ENCODE measurements around the gene SBF2.
A peak's percentile ranks its signal among the peaks of the same experiment; 100 is the strongest.
"Not testable (repeated sequence)": the region's sequence is repeated elsewhere in the genome, so short reads cannot be mapped to it uniquely, and the experiment has no call there.

SBF2 gene

GRCh38 chr11:9943386-9944110 is 350.5 kb downstream of the SBF2 start:
- DNase-seq: peak; percentile 71

GRCh38 chr11:9941991-9942390 is 352.0 kb downstream of the SBF2 start:
- DNase-seq: no peak

GRCh38 chr11:9939150-9939549 is 354.9 kb downstream of the SBF2 start:
- DNase-seq: not testable (repeated sequence)

GRCh38 chr11:9936754-9937153 is 357.3 kb downstream of the SBF2 start:
- no peak for DNase-seq

- not testable (repeated sequence) for DNase-seq
These were observed 361.2 kb downstream of the SBF2 start for GRCh38 chr11:9932843-9933242.

- DNase-seq: not testable (repeated sequence)
These were observed 363.3 kb downstream of the SBF2 start for GRCh38 chr11:9930562-9931331.

- no peak for DNase-seq
These were observed 366.3 kb downstream of the SBF2 start for GRCh38 chr11:9927670-9928069.

- DNase-seq: no peak
These were observed 370.7 kb downstream of the SBF2 start for GRCh38 chr11:9923280-9923679.

- DNase-seq: peak; percentile 27
These were observed 371.2 kb downstream of the SBF2 start for GRCh38 chr11:9922806-9923205.

GRCh38 chr11:9916480-9916879 is 377.5 kb downstream of the SBF2 start:
- DNase-seq: no peak

- no peak for DNase-seq
These were observed 380.0 kb downstream of the SBF2 start for GRCh38 chr11:9914064-9914463.

- DNase-seq: peak; percentile 99
These were observed 387.8 kb downstream of the SBF2 start for GRCh38 chr11:9905960-9906791.

GRCh38 chr11:9905501-9905951 is 388.5 kb downstream of the SBF2 start:
- no peak for DNase-seq

GRCh38 chr11:9903579-9903978 is 390.4 kb downstream of the SBF2 start:
- DNase-seq: no peak

- no peak for DNase-seq
These were observed 392.1 kb downstream of the SBF2 start for GRCh38 chr11:9901943-9902342.

GRCh38 chr11:9900253-9900652 is 393.8 kb downstream of the SBF2 start:
- peak; percentile 93 for DNase-seq

- DNase-seq: no peak
These were observed 394.3 kb downstream of the SBF2 start for GRCh38 chr11:9899676-9900075.

GRCh38 chr11:9896902-9897301 is 397.1 kb downstream of the SBF2 start:
- no peak for DNase-seq

GRCh38 chr11:9895006-9895405 is 399.0 kb downstream of the SBF2 start:
- peak; percentile 56 for DNase-seq

- DNase-seq: no peak
These were observed 400.5 kb downstream of the SBF2 start for GRCh38 chr11:9893474-9893873.

GRCh38 chr11:9888938-9889337 is 405.1 kb downstream of the SBF2 start:
- DNase-seq: no peak

- DNase-seq: no peak
These were observed 406.5 kb downstream of the SBF2 start for GRCh38 chr11:9887472-9887871.

- DNase-seq: no peak
These were observed 407.4 kb downstream of the SBF2 start for GRCh38 chr11:9886595-9886994.

All from EL (cell line).